Nephron (organoid): ENCODE measurements around the gene CASKIN1.

Experiments
- H3K27ac Mint-ChIP-seq, 3 experiments: 2 replicates each; pipeline ENCODE4 v1.8.0; 2020; ENCODE audit warnings: mixed read lengths in 3 of 3, mild to moderate bottlenecking in 2 of 3, moderate library complexity in 1 of 3
- H3K27me3 Mint-ChIP-seq: 2 replicates; pipeline ENCODE4 v1.8.0; 2021; ENCODE audit warnings: low read depth, mild to moderate bottlenecking, moderate library complexity, mixed read lengths
- H3K36me3 Mint-ChIP-seq: 2 replicates; pipeline ENCODE4 v1.8.0; 2020; ENCODE audit warnings: low read depth, mixed read lengths
- H3K4me1 Mint-ChIP-seq: 2 replicates; pipeline ENCODE4 v1.8.0; 2020; ENCODE audit warnings: mixed read lengths
- H3K4me3 Mint-ChIP-seq, 3 experiments: 2 replicates each; pipeline ENCODE4 v1.8.0; 2020; ENCODE audit warnings: mild to moderate bottlenecking in 3 of 3, mixed read lengths in 3 of 3, moderate library complexity in 2 of 3
- H3K9me3 Mint-ChIP-seq: 2 replicates; pipeline ENCODE4 v1.8.0; 2020; ENCODE audit warnings: mixed read lengths
- CTCF ChIP-seq, 3 experiments: fragments of 200-600 bp; sonication (generic); IDR thresholded peaks; one replicate each; pipeline ENCODE4 v1.5.0; 2021; ENCODE audit warnings: antibody characterized with exemption in 3 of 3; ENCODE audit not compliant: unreplicated experiment in 3 of 3

CASKIN1 gene

GRCh38 chr16:2198283-2198682 lies 1.9 kb upstream of the CASKIN1 start:
- H3K27ac Mint-ChIP-seq, result no peak overlapping the region
- no peaks in the 10 kb centered on the region for H3K9me3 Mint-ChIP-seq
- peak overlapping the region; percentile 77 to 84 (median 84) for H3K4me3 Mint-ChIP-seq
- peaks cover 6% of the 10 kb centered on the region for H3K4me1 Mint-ChIP-seq
- no peak for TF ChIP-seq CTCF (IDR thresholded peaks at IDR 0.05; ENCODE audit: unreplicated experiment in 3 of 3)
- H3K36me3 Mint-ChIP-seq, result no peaks in the 10 kb centered on the region
- peaks cover 32% of the 10 kb centered on the region for H3K27me3 Mint-ChIP-seq

- Mint-ChIP-seq H3K27ac (no peak overlapping the region), H3K4me1 (peaks cover 6% of the 10 kb centered on the region), H3K9me3 (no peaks in the 10 kb centered on the region), H3K4me3 (peak overlapping the region; percentile 77 to 84 (median 84)), H3K27me3 (peaks cover 31% of the 10 kb centered on the region), H3K36me3 (no peaks in the 10 kb centered on the region)
- TF ChIP-seq CTCF (IDR thresholded peaks at IDR 0.05; ENCODE audit: unreplicated experiment in 3 of 3), result no peak
Observed at GRCh38 chr16:2197765-2198164, 1.4 kb upstream of the CASKIN1 start.

DNA sequence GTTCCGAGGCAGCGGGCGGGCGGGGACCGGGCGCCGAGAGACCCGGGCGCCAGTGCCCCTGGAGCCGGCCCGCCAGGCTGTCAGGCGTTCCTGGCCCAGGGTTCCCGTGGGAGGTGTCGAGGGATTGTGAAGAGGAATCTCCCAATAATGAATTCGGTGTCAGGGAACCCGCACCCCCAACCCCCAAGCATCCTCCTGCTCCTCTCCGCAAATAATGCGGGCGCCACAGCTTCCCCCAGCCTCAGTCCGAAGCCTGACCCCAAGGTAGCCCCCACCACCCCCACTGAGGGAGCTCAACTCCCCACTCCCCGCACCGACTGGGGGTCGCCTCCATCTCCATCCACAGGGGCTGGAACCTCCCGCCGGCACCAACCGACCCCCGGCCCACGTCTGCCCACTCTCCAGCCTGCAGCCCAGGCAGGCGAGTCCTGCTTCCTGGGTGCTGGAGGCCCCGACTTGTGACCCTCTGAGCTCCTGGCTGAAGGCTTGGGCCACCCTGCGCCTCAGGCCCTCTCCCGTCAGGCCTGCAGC lies 641 bp upstream of the CASKIN1 start:
- Mint-ChIP-seq H3K4me3 (peak overlapping the region; percentile 74 to 84 (median 77)), H3K36me3 (no peaks in the 10 kb centered on the region), H3K27ac (no peak overlapping the region), H3K27me3 (peaks cover 31% of the 10 kb centered on the region), H3K9me3 (no peaks in the 10 kb centered on the region), H3K4me1 (peaks cover 6% of the 10 kb centered on the region)
- no peak for TF ChIP-seq CTCF (IDR thresholded peaks at IDR 0.05; ENCODE audit: unreplicated experiment in 3 of 3)

DNA sequence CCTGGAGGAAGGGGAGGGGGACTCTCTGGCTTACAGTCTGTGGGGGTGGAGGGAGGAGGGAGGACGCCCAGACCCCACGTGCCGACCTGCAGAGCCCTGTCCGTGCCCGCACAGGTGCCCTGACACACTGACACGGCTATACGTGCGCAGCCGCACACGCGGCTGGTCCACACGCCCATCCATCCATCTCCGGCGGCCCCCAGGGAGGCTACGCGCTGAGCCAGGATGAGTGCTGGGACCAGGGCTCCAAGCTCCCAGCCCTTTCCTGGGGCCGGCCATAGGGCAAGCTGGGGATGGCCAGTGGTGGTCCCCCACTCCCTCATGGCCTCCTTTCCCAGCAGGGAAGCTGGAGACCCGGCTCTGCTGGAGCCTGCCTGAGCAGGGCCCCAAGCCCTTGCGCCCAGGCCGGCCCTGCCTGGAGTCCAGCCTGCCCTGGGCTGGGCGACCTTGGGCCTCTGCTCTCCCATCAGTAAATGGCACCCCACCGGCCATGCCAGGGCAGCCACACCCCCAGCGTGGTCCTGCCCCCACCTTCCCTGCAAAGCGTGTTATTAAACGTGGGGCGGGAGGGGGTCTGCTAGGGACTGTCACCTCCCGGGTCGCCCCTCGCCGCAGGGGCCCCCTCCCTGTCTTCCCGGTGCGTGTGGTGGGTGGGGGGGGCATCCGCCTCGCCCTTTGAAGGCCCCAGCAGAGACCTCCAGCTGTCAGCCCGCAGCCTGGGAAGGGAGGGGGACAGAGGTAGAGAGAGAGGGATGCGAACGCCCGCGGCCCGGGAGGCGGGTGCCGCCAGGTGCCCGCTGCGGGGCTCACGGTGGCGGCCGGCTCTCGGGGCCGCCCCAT lies 863 bp downstream of the CASKIN1 start:
- H3K4me3 Mint-ChIP-seq, result peak overlapping the region; percentile 66 to 73 (median 66)
- H3K27ac Mint-ChIP-seq, result no peak overlapping the region
- H3K27me3 Mint-ChIP-seq, result peaks cover 27% of the 10 kb centered on the region
- H3K4me1 Mint-ChIP-seq, result peaks cover 6% of the 10 kb centered on the region
- no peaks in the 10 kb centered on the region for H3K36me3 Mint-ChIP-seq
- no peaks in the 10 kb centered on the region for H3K9me3 Mint-ChIP-seq
- TF ChIP-seq CTCF (IDR thresholded peaks at IDR 0.05; ENCODE audit: unreplicated experiment in 3 of 3), result no peak

GRCh38 chr16:2194852-2195321 lies 1.5 kb downstream of the CASKIN1 start:
- Mint-ChIP-seq H3K27me3 (peaks cover 21% of the 10 kb centered on the region), H3K27ac (no peak overlapping the region), H3K4me1 (peaks cover 6% of the 10 kb centered on the region), H3K4me3 (peak overlapping the region; percentile 62 to 73 (median 66)), H3K36me3 (no peaks in the 10 kb centered on the region), H3K9me3 (no peaks in the 10 kb centered on the region)
- TF ChIP-seq CTCF (IDR thresholded peaks at IDR 0.05; ENCODE audit: unreplicated experiment in 3 of 3), result peak; percentile 32 to 46 (median 44)
